Measurements from ENCODE around the gene PC. TPM values are rescaled to one million over a fixed set of nuclear protein-coding genes. Genes with fewer than 3 reads are reported as not detected.

PC gene
- total and polyA plus RNA-seq, 9 of the 15 experiments (the other 6 are each of a cell fraction or from before 2014, with no cell fraction given), result 0.94 to 38.0 (median 8.7) TPM

DNA sequence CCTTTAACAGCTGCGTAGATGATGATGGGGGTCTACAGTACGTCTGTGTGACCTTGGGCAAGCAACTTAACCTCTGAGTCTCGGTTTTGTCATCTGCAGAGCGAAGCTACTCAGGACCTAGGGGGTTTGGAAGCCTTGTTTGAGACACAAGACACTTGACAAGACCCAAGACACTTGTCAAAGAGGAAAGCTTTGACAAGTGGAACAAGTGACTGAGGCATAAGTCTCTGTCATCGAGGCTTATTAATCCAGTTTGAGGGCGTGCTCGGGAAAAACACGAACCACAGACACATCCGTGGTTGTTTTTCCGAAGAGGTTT, 732 bp upstream of the PC start:
- Histone ChIP-seq H3K9me3 (replicated peaks; ENCODE audit: control insufficient read depth, insufficient read depth, low read depth, low read length) (no peaks in the 10 kb centered on the region), H3K9ac (ENCODE audit: insufficient read depth in 1 of 2, low read depth in 2 of 2, low read length in 2 of 2) (peak overlapping the region; percentile 62 to 86; a peak in 3 of 4 replicates), H3K9me1 (ENCODE audit: control insufficient read depth, insufficient read depth, low read length) (no peaks in the 10 kb centered on the region), H3K36me3 (ENCODE audit: control insufficient read depth, insufficient read depth, low read length) (peaks cover 8% of the 10 kb centered on the region; the same call in 2 of the 3 replicates), H3K4me2 (ENCODE audit: insufficient read depth, low read length) (peak overlapping the region; percentile 91), H3K27ac (ENCODE audit: extremely low read depth, low read depth, low read length) (peak overlapping the region; percentile 70), H3K79me2 (ENCODE audit: control insufficient read depth, insufficient read depth, low read length) (peaks cover 3% of the 10 kb centered on the region; the same call in 1 of the 3 replicates), H4K20me1 (replicated peaks; ENCODE audit: control insufficient read depth, insufficient read depth, low read length) (no peaks in the 10 kb centered on the region; the same call in 1 of the 2 replicates), H3K27me3 (ENCODE audit: control insufficient read depth in 2 of 2, insufficient read depth in 2 of 2, low read length in 2 of 2) (no peaks in the 10 kb centered on the region), H2AFZ (ENCODE audit: low read depth, low read length) (peak overlapping the region; percentile 97), H3K4me3 (peak overlapping the region; percentile 20; the same call in 1 of the 2 replicates), H3K4me1 (replicated peaks in 1 of 2; ENCODE audit: control insufficient read depth in 2 of 2, insufficient read depth in 2 of 2, low read length in 2 of 2) (peaks cover 9 to 19% of the 10 kb centered on the region in 2 experiments)
- intact Hi-C loops (cut with micrococcal nuclease), result loop anchor here (5.0 kb wide), 1 partner anchor 67 kb away; no protein-coding TSS in a partner anchor
- no peak for DNase-seq (ENCODE audit: extremely low read depth in 1 of 4, low spot score in 3 of 4)
- ChIA-PET POLR2A (interaction anchor here (0.5 to 1.8 kb wide), 6 partner anchors 9 to 542 kb away, joined by 3 to 9 read pairs (median 3); no protein-coding TSS in a partner anchor), CTCF (ENCODE audit: low intra/inter-chr PET ratio) (no interaction called here)
- no peak for FAIRE-seq
- in situ Hi-C loops (cut with MboI), result no loop called here
- 21% methylated on average over 10 of the region's 10 CpGs for WGBS (ENCODE audit: insufficient coverage, low coverage, missing lambda C conversion rate)
- ATAC-seq, result no peak
- no TSS peak for BruUV-seq (replicated peaks)
- TF ChIP-seq, protein P1, sequence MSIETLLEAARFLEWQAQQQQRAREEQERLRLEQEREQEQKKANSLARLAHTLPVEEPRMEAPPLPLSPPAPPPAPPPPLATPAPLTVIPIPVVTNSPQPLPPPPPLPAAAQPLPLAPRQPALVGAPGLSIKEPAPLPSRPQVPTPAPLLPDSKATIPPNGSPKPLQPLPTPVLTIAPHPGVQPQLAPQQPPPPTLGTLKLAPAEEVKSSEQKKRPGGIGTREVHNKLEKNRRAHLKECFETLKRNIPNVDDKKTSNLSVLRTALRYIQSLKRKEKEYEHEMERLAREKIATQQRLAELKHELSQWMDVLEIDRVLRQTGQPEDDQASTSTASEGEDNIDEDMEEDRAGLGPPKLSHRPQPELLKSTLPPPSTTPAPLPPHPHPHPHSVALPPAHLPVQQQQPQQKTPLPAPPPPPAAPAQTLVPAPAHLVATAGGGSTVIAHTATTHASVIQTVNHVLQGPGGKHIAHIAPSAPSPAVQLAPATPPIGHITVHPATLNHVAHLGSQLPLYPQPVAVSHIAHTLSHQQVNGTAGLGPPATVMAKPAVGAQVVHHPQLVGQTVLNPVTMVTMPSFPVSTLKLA (conservative IDR thresholded peaks at IDR 0.05), result no peak
- TF ChIP-seq DPF2 (IDR thresholded peaks at IDR 0.05) (peak; percentile 22), L3MBTL2 (IDR thresholded peaks at IDR 0.05) (peak; percentile 23; the same call in 1 of the 2 replicates), TFAM (CRISPR knock-in tag; conservative IDR thresholded peaks at IDR 0.05) (no peak), MIER1 (IDR thresholded peaks at IDR 0.05; ENCODE audit: low read depth) (0 out of 2 replicates have a peak, but pooled peaks have one; percentile 57), ETV5 (CRISPR knock-in tag; IDR thresholded peaks at IDR 0.05; ENCODE audit: low read depth) (peak; percentile 15; the same call in 1 of the 2 replicates), ERF (CRISPR knock-in tag; IDR thresholded peaks at IDR 0.05) (0 out of 2 replicates have a peak, but pooled peaks have one; percentile 3), SAP30 (IDR thresholded peaks at IDR 0.05; ENCODE audit: borderline replicate concordance, insufficient read depth, low read depth, low read length, poor library complexity, severe bottlenecking) (peak; percentile 13), ZNF184 (CRISPR knock-in tag; IDR thresholded peaks at IDR 0.05) (no peak), SMARCE1 (IDR thresholded peaks at IDR 0.05) (peak; percentile 24; the same call in 1 of the 2 replicates), HNRNPK (IDR thresholded peaks at IDR 0.05; ENCODE audit: low read depth, low read length, poor library complexity, severe bottlenecking) (no peak)
- TF ChIP-seq, protein P2, sequence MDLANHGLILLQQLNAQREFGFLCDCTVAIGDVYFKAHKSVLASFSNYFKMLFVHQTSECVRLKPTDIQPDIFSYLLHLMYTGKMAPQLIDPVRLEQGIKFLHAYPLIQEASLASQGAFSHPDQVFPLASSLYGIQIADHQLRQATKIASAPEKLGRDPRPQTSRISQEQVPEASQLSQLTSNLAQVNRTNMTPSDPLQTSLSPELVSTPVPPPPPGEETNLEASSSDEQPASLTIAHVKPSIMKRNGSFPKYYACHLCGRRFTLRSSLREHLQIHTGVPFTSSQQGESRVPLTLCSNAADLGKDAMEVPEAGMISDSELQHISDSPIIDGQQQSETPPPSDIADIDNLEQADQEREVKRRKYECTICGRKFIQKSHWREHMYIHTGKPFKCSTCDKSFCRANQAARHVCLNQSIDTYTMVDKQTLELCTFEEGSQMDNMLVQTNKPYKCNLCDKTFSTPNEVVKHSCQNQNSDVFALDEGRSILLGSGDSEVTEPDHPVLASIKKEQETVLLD (IDR thresholded peaks at IDR 0.05), result 0 out of 2 replicates have a peak, but pooled peaks have one; percentile 12
- TF ChIP-seq, protein P3, sequence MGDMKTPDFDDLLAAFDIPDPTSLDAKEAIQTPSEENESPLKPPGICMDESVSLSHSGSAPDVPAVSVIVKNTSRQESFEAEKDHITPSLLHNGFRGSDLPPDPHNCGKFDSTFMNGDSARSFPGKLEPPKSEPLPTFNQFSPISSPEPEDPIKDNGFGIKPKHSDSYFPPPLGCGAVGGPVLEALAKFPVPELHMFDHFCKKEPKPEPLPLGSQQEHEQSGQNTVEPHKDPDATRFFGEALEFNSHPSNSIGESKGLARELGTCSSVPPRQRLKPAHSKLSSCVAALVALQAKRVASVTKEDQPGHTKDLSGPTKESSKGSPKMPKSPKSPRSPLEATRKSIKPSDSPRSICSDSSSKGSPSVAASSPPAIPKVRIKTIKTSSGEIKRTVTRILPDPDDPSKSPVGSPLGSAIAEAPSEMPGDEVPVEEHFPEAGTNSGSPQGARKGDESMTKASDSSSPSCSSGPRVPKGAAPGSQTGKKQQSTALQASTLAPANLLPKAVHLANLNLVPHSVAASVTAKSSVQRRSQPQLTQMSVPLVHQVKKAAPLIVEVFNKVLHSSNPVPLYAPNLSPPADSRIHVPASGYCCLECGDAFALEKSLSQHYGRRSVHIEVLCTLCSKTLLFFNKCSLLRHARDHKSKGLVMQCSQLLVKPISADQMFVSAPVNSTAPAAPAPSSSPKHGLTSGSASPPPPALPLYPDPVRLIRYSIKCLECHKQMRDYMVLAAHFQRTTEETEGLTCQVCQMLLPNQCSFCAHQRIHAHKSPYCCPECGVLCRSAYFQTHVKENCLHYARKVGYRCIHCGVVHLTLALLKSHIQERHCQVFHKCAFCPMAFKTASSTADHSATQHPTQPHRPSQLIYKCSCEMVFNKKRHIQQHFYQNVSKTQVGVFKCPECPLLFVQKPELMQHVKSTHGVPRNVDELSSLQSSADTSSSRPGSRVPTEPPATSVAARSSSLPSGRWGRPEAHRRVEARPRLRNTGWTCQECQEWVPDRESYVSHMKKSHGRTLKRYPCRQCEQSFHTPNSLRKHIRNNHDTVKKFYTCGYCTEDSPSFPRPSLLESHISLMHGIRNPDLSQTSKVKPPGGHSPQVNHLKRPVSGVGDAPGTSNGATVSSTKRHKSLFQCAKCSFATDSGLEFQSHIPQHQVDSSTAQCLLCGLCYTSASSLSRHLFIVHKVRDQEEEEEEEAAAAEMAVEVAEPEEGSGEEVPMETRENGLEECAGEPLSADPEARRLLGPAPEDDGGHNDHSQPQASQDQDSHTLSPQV (IDR thresholded peaks at IDR 0.05), result 0 out of 2 replicates have a peak, but pooled peaks have one; percentile 26
- TF ChIP-seq, protein P4, sequence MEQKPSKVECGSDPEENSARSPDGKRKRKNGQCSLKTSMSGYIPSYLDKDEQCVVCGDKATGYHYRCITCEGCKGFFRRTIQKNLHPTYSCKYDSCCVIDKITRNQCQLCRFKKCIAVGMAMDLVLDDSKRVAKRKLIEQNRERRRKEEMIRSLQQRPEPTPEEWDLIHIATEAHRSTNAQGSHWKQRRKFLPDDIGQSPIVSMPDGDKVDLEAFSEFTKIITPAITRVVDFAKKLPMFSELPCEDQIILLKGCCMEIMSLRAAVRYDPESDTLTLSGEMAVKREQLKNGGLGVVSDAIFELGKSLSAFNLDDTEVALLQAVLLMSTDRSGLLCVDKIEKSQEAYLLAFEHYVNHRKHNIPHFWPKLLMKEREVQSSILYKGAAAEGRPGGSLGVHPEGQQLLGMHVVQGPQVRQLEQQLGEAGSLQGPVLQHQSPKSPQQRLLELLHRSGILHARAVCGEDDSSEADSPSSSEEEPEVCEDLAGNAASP (IDR thresholded peaks at IDR 0.05), result no peak
